ENCODE measurements around the gene GOLM1.
"Not testable (repeated sequence)": the region's sequence is repeated elsewhere in the genome, so short reads cannot be mapped to it uniquely, and the experiment has no call there.

The GOLM1 gene

DNA sequence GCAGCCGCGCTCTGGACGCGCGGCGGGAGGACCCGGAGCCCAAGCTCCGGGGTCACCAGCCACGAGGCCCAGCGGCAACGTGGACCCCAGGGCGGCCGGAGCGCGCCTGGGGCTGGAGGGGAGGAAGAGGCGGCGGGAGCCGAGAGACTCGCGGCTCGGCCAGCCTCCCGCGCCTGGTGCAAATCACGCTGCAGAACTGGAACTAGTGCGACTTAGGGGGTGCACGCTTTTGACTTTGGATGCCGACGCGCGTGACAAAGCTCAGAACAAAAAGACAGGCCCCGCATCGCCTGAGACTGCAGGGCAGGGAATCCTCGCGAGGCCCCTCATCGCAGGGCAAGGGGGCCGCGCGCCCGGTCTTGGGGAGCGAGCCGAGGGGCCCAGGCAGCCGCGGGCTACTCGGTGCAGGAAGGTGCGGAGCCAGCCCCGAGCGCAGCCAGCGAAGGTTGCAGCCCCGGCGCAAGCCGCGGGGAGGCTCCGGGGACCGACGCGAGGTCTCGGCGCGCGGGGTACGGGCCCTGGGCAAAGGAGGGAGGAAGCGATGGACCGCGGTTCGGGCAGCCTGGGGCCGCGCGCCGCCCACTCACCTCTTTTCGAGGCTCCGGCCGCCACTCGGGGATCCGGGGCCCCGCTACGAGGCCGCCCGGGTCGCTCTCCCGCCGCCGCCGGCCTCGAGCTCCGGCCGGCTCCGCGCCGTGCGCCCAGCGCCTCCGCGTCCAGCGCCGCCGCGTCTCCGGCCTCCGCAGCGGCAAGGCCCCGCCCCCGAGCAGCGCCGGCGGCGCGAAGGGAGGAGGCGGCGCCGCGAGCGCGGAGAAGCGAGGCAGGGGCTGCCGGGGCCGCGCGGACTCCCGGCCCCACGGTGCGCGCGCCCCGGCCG, at the start of gene GOLM1:
GOLM1 (minus strand) TSS at position 735 of the 877 bp plus-strand sequence. CDS start 20,238 bp downstream, outside the sequence.
- Mint-ChIP-seq H3K27ac (peak within 1 kb of the TSS; percentile 83), H3K9me3 (ENCODE audit: low read depth) (no peaks in the 10 kb centered on the region)

GRCh38 chr9:86146671-86147070, 47.3 kb upstream of the GOLM1 start:
- H3K27me3 Mint-ChIP-seq; H3K4me3 Mint-ChIP-seq; H3K27ac Mint-ChIP-seq; H3K4me1 Mint-ChIP-seq (ENCODE audit: low read depth): not testable (repeated sequence)
- H3K36me3 Mint-ChIP-seq: peaks cover 18% of the 10 kb centered on the region
- H3K9me3 Mint-ChIP-seq (ENCODE audit: low read depth): peaks cover 19% of the 10 kb centered on the region

More for the DNA sequence above, at the start of gene GOLM1:
- H3K4me3 Mint-ChIP-seq: peak within 1 kb of the TSS; percentile 94
- peaks cover 9% of the 10 kb centered on the region for H3K4me1 Mint-ChIP-seq (ENCODE audit: low read depth)
- peaks cover 22% of the 10 kb centered on the region for H3K27me3 Mint-ChIP-seq
- no peaks in the 10 kb centered on the region for H3K36me3 Mint-ChIP-seq

DNA sequence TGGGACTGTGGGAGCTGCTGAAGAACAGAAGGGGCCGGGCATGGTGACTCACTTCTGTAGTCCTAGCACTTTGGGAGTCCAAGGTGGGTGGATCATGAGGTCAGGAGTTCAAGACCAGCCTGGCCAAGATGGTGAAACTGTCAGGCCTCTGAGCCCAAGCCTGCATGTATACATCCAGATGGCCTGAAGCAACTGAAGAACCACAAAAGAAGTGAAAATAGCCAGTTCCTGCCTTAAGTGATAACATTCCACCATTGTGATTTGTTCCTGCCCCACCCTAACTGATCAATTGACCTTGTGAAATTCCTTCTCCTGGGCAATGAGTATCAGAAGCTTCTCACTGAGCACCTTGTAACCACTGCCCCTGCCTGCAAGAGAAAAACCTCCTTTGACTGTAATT, 46.6 kb upstream of the GOLM1 start:
- not testable (repeated sequence) for H3K4me3 Mint-ChIP-seq; H3K27me3 Mint-ChIP-seq; H3K4me1 Mint-ChIP-seq (ENCODE audit: low read depth); H3K27ac Mint-ChIP-seq
- peaks cover 19% of the 10 kb centered on the region for H3K36me3 Mint-ChIP-seq
- H3K9me3 Mint-ChIP-seq (ENCODE audit: low read depth): peaks cover 19% of the 10 kb centered on the region

DNA sequence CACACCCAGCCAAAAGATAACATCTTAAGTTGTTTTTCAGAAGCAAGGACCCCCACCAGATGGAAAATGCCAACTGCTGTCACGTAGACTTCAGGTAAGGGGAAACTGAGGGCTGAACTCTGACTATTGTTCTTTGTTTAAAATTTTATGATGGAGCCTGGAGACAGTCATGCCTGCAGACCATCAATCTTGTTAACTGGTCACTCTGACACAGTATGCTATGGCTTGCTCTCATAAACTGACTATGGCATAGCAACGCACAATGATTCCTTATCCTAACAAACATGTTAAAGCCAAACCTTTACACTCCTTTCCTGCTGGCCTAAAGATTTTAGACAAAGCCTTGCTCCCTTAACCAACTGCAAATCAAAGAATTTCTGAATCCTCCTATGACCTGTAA, 43.6 kb upstream of the GOLM1 start:
- Mint-ChIP-seq H3K4me1 (ENCODE audit: low read depth) (no peaks in the 10 kb centered on the region), H3K36me3 (peaks cover 19% of the 10 kb centered on the region), H3K27me3 (peaks cover 2% of the 10 kb centered on the region), H3K4me3 (no peak overlapping the region), H3K27ac (no peak overlapping the region), H3K9me3 (ENCODE audit: low read depth) (peaks cover 19% of the 10 kb centered on the region)

- peaks cover 2% of the 10 kb centered on the region for H3K27me3 Mint-ChIP-seq
- no peak overlapping the region for H3K4me3 Mint-ChIP-seq
- H3K9me3 Mint-ChIP-seq (ENCODE audit: low read depth): peaks cover 13% of the 10 kb centered on the region
- no peak overlapping the region for H3K27ac Mint-ChIP-seq
- no peaks in the 10 kb centered on the region for H3K4me1 Mint-ChIP-seq (ENCODE audit: low read depth)
- H3K36me3 Mint-ChIP-seq: peaks cover 14% of the 10 kb centered on the region
Observed at GRCh38 chr9:86141843-86142242, 42.5 kb upstream of the GOLM1 start.

DNA sequence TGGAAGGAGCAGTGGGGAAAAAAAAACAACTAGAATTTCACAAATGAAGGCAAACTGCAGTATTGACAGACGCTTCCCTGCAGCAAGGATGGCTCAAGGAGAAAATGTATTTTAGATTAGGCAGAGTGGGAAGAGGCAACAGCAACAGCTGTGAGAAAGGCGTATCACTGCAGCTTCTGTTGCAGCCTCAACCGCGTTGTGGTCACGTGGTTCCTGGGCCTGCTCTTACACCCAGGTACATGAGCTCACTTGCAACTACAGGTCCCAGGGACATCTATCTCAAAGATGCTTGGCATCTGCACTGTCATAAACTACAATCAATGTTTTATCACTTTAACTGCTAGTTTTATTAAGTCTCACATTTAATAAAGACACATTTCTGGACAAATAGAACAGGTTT, 36.0 kb upstream of the GOLM1 start:
- H3K4me1 Mint-ChIP-seq (ENCODE audit: low read depth): no peaks in the 10 kb centered on the region
- H3K36me3 Mint-ChIP-seq: no peaks in the 10 kb centered on the region
- H3K9me3 Mint-ChIP-seq (ENCODE audit: low read depth): no peaks in the 10 kb centered on the region
- H3K4me3 Mint-ChIP-seq: no peak overlapping the region
- H3K27me3 Mint-ChIP-seq: no peaks in the 10 kb centered on the region
- no peak overlapping the region for H3K27ac Mint-ChIP-seq

- no peaks in the 10 kb centered on the region for H3K36me3 Mint-ChIP-seq
- H3K27me3 Mint-ChIP-seq: no peaks in the 10 kb centered on the region
- H3K4me1 Mint-ChIP-seq (ENCODE audit: low read depth): no peaks in the 10 kb centered on the region
- H3K9me3 Mint-ChIP-seq (ENCODE audit: low read depth): no peaks in the 10 kb centered on the region
- no peak overlapping the region for H3K4me3 Mint-ChIP-seq
- no peak overlapping the region for H3K27ac Mint-ChIP-seq
Observed at GRCh38 chr9:86134361-86134760, 35.0 kb upstream of the GOLM1 start.

- Mint-ChIP-seq H3K27ac (no peak overlapping the region), H3K36me3 (no peaks in the 10 kb centered on the region), H3K4me3 (no peak overlapping the region)
Observed at GRCh38 chr9:86128235-86128822, 29.0 kb upstream of the GOLM1 start.

GRCh38 chr9:86126998-86127972, 27.9 kb upstream of the GOLM1 start:
- no peaks in the 10 kb centered on the region for H3K36me3 Mint-ChIP-seq
- no peak overlapping the region for H3K27ac Mint-ChIP-seq
- H3K27me3 Mint-ChIP-seq: no peaks in the 10 kb centered on the region
- H3K4me3 Mint-ChIP-seq: no peak overlapping the region
- H3K9me3 Mint-ChIP-seq (ENCODE audit: low read depth): no peaks in the 10 kb centered on the region
- no peaks in the 10 kb centered on the region for H3K4me1 Mint-ChIP-seq (ENCODE audit: low read depth)

More at GRCh38 chr9:86128235-86128822, 29.0 kb upstream of the GOLM1 start:
- no peaks in the 10 kb centered on the region for H3K27me3 Mint-ChIP-seq
- H3K4me1 Mint-ChIP-seq (ENCODE audit: low read depth): no peaks in the 10 kb centered on the region
- H3K9me3 Mint-ChIP-seq (ENCODE audit: low read depth): no peaks in the 10 kb centered on the region

DNA sequence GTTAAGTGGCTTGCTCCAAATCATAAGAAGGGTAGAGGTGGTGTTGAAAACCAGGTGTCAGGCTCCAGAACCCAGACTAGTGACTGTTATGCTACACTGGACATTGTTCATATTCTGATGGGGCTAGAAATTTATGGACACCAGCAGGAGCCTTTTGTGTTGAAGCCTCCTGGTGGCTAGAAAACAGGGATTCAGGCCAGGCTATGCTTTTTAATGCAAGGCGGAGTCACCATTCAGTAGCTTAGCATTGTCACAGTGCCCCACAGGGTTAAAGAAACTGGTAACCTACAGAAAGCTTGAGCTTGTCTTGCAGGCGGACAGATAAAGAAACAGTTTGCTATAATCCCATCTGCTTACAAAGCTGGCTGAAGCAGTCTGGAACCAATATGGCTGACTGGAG, 23.0 kb upstream of the GOLM1 start:
- H3K9me3 Mint-ChIP-seq (ENCODE audit: low read depth): no peaks in the 10 kb centered on the region
- no peak overlapping the region for H3K4me3 Mint-ChIP-seq
- H3K27ac Mint-ChIP-seq: no peak overlapping the region
- no peaks in the 10 kb centered on the region for H3K4me1 Mint-ChIP-seq (ENCODE audit: low read depth)
- no peaks in the 10 kb centered on the region for H3K27me3 Mint-ChIP-seq
- H3K36me3 Mint-ChIP-seq: no peaks in the 10 kb centered on the region

DNA sequence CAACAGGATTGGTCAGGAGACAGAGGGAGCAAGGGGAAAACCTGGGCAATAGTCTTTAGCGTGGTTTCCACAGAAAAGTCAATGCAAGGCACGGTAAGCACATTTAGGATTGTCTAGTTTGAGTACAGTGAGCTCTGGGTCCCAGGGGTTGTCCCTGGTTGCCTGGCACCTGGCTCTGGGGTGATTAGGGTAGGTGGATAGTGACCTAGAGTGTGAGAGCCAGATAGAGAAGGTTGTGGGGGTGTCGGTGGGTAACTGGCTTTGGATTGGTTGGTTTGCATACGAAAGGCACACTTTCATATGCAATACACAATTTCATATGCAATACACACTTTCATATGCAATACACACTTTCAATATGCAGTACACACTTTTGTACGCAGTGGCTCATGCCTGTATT, 20.1 kb upstream of the GOLM1 start:
- H3K27me3 Mint-ChIP-seq: no peaks in the 10 kb centered on the region
- peaks cover 2% of the 10 kb centered on the region for H3K36me3 Mint-ChIP-seq
- H3K4me3 Mint-ChIP-seq: no peak overlapping the region
- H3K9me3 Mint-ChIP-seq (ENCODE audit: low read depth): no peaks in the 10 kb centered on the region
- no peaks in the 10 kb centered on the region for H3K4me1 Mint-ChIP-seq (ENCODE audit: low read depth)
- H3K27ac Mint-ChIP-seq: no peak overlapping the region

DNA sequence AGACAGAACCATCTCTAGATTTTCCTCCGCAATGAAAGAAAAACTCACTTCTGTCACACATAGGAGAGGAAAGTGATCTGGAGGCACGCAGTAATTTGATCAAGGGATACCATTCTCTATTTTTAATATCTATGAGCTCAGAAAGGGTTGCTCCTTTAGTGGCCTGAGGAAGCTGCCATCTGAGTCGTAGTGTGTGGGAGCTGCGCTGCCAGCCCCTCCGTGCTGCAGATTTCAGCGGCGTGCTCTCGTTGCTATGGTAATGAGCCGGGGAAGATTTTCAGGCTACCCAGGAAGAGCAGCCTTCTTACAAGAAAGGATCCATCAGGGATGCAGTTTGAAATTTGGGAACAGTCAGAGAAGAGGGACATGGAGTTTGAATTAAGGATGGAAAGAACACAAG, 17.1 kb upstream of the GOLM1 start:
- Mint-ChIP-seq H3K27me3 (peaks cover 2% of the 10 kb centered on the region), H3K4me1 (ENCODE audit: low read depth) (no peaks in the 10 kb centered on the region), H3K36me3 (peaks cover 2% of the 10 kb centered on the region), H3K27ac (no peak overlapping the region), H3K9me3 (ENCODE audit: low read depth) (no peaks in the 10 kb centered on the region), H3K4me3 (no peak overlapping the region)

- peaks cover 2% of the 10 kb centered on the region for H3K36me3 Mint-ChIP-seq
- H3K9me3 Mint-ChIP-seq (ENCODE audit: low read depth): no peaks in the 10 kb centered on the region
- H3K4me3 Mint-ChIP-seq: no peak overlapping the region
- no peak overlapping the region for H3K27ac Mint-ChIP-seq
- peaks cover 2% of the 10 kb centered on the region for H3K27me3 Mint-ChIP-seq
- H3K4me1 Mint-ChIP-seq (ENCODE audit: low read depth): no peaks in the 10 kb centered on the region
Observed at GRCh38 chr9:86115886-86116285, 16.5 kb upstream of the GOLM1 start.

- Mint-ChIP-seq H3K36me3 (peaks cover 2% of the 10 kb centered on the region), H3K27me3 (peaks cover 4% of the 10 kb centered on the region), H3K27ac (no peak overlapping the region), H3K4me3 (no peak overlapping the region), H3K4me1 (ENCODE audit: low read depth) (peaks cover under 1% of the 10 kb centered on the region), H3K9me3 (ENCODE audit: low read depth) (no peaks in the 10 kb centered on the region)
Observed at GRCh38 chr9:86112057-86112456, 12.7 kb upstream of the GOLM1 start.

- peaks cover 13% of the 10 kb centered on the region for H3K4me1 Mint-ChIP-seq (ENCODE audit: low read depth)
- no peak overlapping the region for H3K4me3 Mint-ChIP-seq
- no peaks in the 10 kb centered on the region for H3K9me3 Mint-ChIP-seq (ENCODE audit: low read depth)
- peaks cover 21% of the 10 kb centered on the region for H3K27me3 Mint-ChIP-seq
- H3K36me3 Mint-ChIP-seq: no peaks in the 10 kb centered on the region
- H3K27ac Mint-ChIP-seq: no peak overlapping the region
Observed at GRCh38 chr9:86102626-86103025, 3.3 kb upstream of the GOLM1 start.

Data from activated naive CD8-positive, alpha-beta T cell (primary cell).